IPS-15b (cell line): ENCODE data around the gene QRICH1.

Source experiments
- H3K27me3 ChIP-seq: one replicate; pipeline ENCODE4 v1.6.1; 2013; ENCODE audit warnings: low read length; ENCODE audit not compliant: control insufficient read depth, insufficient read depth
- H3K36me3 ChIP-seq: one replicate; pipeline ENCODE4 v1.6.1; 2013; ENCODE audit warnings: low read length; ENCODE audit not compliant: control insufficient read depth, insufficient read depth
- H3K4me1 ChIP-seq: one replicate; pipeline ENCODE4 v1.6.1; 2013; ENCODE audit warnings: mild to moderate bottlenecking, low read length; ENCODE audit not compliant: control insufficient read depth, insufficient read depth
- H3K4me3 ChIP-seq: one replicate; pipeline ENCODE4 v1.5.1; 2013; ENCODE audit warnings: low read depth, low read length
- H3K9ac ChIP-seq: one replicate; pipeline ENCODE4 v1.6.1; 2013; ENCODE audit warnings: low read depth, mild to moderate bottlenecking, low read length
- H3K9me3 ChIP-seq: one replicate; pipeline ENCODE4 v1.6.1; 2013; ENCODE audit warnings: mild to moderate bottlenecking, low read length; ENCODE audit not compliant: control insufficient read depth, insufficient read depth

Gene QRICH1

DNA sequence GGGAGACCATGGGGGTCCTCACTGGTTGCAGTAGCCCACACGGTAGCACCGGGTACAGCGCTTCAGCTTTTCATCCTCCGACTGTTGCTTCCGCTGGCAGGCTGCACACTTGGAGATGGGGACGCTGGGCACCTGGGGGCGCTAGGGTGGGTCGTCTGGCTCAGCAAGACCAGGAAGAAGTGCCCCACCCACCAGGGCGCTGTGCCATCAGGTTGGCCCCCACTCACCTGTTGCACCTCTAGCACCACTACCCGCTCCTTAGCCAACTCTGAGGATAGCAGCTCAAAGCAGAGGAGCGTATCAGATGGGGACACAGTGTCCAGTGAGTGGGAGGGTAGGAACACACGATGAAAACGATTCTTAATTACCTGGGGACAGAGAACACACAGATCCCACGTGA lies 18.4 kb upstream of the QRICH1 start:
- H3K9ac ChIP-seq: no peak overlapping the region
- H3K27me3 ChIP-seq: no peaks in the 10 kb centered on the region
- no peaks in the 10 kb centered on the region for H3K9me3 ChIP-seq
- H3K4me3 ChIP-seq: no peak overlapping the region
- no peaks in the 10 kb centered on the region for H3K4me1 ChIP-seq
- peaks cover 80% of the 10 kb centered on the region for H3K36me3 ChIP-seq

DNA sequence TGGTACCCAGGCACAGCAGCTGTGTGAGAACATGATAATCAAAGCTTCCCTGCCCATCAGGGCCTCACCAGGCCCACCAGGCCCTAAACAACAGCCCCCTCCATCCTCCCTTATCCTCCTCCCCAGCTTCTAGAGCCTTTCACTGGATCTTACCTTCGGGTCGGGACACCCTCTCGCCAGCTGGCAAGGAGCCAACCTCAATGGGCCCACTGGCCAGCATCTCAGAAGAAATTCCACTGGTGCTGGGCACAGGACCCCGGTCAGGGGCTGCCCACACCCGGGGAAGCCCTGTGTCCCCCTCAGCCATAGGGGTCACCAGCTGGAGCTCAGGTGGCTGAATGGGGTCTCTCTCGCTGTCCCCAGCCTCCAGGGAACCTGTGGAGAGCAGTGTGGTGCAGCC lies 17.5 kb upstream of the QRICH1 start:
- no peaks in the 10 kb centered on the region for H3K9me3 ChIP-seq
- no peaks in the 10 kb centered on the region for H3K27me3 ChIP-seq
- peaks cover 72% of the 10 kb centered on the region for H3K36me3 ChIP-seq
- no peak overlapping the region for H3K4me3 ChIP-seq
- no peak overlapping the region for H3K9ac ChIP-seq
- H3K4me1 ChIP-seq: no peaks in the 10 kb centered on the region

DNA sequence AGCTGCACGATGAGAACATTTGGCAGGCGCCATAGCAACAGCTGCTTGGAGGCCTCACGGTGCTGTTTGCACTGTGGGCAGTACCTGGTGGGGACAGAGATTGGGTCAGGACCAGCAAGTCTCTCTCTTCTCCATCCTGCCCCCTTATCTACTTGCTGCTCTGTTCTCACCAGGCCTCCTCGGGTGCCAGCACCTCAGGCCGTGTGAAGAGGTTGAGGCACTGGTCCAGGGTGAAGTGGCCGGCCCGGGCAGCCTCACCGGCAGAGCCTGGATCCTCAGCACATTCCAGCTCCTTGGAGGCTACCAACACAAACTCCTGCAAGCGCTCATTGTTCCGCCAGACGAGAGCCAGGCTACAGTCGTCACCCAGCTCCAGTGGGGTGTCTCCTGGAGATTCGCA lies 16.9 kb upstream of the QRICH1 start:
- Histone ChIP-seq H3K36me3 (peaks cover 66% of the 10 kb centered on the region), H3K9me3 (no peaks in the 10 kb centered on the region), H3K4me3 (no peak overlapping the region), H3K9ac (no peak overlapping the region), H3K4me1 (peaks cover 1% of the 10 kb centered on the region), H3K27me3 (no peaks in the 10 kb centered on the region)

DNA sequence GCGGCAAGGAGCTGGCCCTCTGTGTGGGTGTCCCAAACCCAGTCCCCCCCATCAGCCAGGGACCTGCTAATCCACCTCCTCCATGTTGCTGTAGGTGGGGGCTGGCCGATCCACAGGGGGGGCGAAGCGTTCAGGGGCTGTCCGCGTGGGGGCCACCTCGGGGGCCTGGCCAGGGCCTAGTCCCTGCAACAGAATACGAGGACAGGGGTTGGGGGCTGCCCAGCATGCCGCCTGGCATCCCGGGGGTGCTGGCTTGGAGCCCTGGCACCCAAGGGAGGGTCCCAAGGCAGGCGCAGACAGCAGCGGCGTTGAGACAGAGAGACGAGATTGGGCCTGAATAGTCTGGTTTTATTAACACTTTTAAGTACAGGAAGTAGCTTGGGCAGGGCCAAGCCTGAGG lies 14.5 kb upstream of the QRICH1 start:
- no peak overlapping the region for H3K9ac ChIP-seq
- H3K4me1 ChIP-seq: peaks cover 7% of the 10 kb centered on the region
- no peak overlapping the region for H3K4me3 ChIP-seq
- no peaks in the 10 kb centered on the region for H3K27me3 ChIP-seq
- H3K36me3 ChIP-seq: peaks cover 45% of the 10 kb centered on the region
- H3K9me3 ChIP-seq: no peaks in the 10 kb centered on the region

DNA sequence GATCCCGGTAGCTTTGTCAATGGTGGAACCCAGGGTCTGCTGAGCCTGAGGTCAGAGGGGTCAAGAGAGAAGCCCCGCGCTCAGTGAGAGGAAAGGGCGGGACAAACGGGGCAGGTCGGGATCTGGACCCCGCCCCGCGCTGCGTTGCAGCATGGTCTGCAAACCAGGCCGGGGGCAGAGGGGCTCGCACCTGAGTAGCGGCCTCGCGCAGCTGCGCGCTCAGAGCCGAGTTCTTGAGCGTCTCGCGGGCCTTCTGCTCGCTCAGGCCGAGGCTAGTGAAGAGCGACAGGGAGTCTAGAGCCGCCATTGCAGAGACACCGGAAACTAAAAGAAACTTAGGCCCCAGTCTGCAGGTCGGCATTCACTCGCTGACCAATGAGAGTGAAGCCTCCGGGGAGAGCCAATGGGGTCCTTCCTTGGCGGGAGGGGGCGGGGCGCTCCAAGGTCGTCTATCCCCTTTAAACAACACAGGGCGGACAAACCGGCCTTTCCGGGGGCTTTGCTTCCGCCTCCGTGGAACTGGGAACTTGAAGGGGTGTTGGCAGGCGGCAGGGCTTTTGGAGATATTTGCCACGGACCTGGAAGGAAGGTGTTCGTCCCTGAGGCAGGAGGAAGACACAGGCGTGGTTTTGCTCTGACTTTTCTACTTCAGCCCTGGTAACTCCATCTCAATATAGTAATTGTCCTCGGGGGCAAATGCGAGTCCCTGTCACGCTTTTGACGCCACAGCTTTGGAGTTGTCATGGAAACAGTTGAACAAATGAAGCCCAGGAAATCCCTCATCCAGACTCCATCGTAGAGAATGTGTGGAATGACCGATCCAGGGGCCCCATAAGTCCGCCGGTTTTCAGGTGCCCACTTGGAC lies 10.8 kb upstream of the QRICH1 start, which contains the start of gene QARS1:
Gene QARS1, minus strand, starts transcription at position 331 of the 865 bp plus-strand sequence. Its CDS starts 24 bp downstream, at position 307.
- peaks cover 7% of the 10 kb centered on the region for H3K4me1 ChIP-seq
- no peaks in the 10 kb centered on the region for H3K27me3 ChIP-seq
- H3K36me3 ChIP-seq: peaks cover 47% of the 10 kb centered on the region
- no peaks in the 10 kb centered on the region for H3K9me3 ChIP-seq
- peak within 1 kb of the TSS; percentile 80 for H3K4me3 ChIP-seq
- H3K9ac ChIP-seq: peak within 1 kb of the TSS; percentile 95

DNA sequence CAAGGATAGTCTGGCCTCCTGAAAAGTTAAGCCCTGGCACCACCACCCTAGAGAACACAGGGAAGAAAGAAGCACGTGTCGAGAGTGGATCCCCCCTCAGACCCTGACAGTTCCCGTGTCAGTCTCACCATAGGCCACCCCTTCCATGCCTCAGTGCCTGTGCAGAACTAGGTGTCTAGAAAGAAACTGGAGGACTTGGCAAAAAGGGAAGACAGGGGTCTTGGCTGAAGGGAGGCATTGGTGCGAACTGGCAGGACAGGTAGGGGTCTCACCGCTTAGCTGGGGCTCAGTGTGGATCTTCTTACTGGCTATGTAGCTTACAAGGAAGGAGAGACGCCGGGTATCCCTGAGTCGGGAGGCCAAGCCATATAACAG lies 10.2 kb upstream of the QRICH1 start:
- H3K36me3 ChIP-seq: peaks cover 49% of the 10 kb centered on the region

GRCh38 chr3:49100046-49100615 lies 6.3 kb upstream of the QRICH1 start:
- H3K27me3 ChIP-seq: no peaks in the 10 kb centered on the region

More for the DNA sequence above, 10.2 kb upstream of the QRICH1 start:
- no peaks in the 10 kb centered on the region for H3K9me3 ChIP-seq
- H3K4me1 ChIP-seq: peaks cover 7% of the 10 kb centered on the region
- no peaks in the 10 kb centered on the region for H3K27me3 ChIP-seq
- peak overlapping the region; percentile 80 for H3K4me3 ChIP-seq
- peak overlapping the region; percentile 95 for H3K9ac ChIP-seq

DNA sequence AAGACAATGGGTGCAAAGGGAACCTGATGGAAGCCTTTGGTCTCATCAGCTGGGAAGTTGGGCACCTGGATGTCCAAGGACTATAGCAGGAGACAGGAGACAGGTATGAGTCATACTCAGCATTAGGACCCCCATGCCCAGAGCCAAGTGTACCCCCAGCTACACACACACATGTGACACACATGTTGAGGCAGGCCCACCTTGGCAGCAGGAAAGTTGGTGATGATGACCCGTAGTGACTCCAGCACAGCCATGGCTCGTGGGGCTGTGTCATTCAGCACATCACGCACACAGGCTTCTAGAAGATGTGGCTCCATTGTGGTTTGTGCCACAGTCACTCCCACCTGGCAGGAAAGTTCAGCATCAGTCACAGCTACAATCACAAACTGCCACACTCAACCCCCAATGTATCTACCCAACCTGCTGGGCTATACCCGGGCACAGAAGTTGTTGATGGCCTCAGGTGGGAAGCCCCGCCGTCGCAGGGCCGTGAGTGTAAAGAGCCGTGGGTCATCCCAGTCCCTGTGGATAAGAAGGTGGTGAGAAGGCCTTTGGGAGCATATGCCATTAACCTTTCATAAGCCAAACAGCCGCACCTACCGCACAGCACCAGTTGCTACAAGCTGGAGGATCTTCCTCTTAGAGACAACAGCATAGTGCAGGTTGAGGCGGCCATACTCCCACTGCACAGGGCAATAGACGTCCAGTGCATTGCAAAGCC lies 5.2 kb upstream of the QRICH1 start:
- peaks cover 3% of the 10 kb centered on the region for H3K4me1 ChIP-seq
- peaks cover 57% of the 10 kb centered on the region for H3K36me3 ChIP-seq
- no peak overlapping the region for H3K4me3 ChIP-seq
- no peaks in the 10 kb centered on the region for H3K27me3 ChIP-seq
- H3K9me3 ChIP-seq: no peaks in the 10 kb centered on the region
- no peak overlapping the region for H3K9ac ChIP-seq

More at GRCh38 chr3:49100046-49100615, 6.3 kb upstream of the QRICH1 start:
- Histone ChIP-seq H3K4me1 (peaks cover 3% of the 10 kb centered on the region), H3K9me3 (no peaks in the 10 kb centered on the region), H3K4me3 (no peak overlapping the region), H3K9ac (no peak overlapping the region), H3K36me3 (peaks cover 57% of the 10 kb centered on the region)

DNA sequence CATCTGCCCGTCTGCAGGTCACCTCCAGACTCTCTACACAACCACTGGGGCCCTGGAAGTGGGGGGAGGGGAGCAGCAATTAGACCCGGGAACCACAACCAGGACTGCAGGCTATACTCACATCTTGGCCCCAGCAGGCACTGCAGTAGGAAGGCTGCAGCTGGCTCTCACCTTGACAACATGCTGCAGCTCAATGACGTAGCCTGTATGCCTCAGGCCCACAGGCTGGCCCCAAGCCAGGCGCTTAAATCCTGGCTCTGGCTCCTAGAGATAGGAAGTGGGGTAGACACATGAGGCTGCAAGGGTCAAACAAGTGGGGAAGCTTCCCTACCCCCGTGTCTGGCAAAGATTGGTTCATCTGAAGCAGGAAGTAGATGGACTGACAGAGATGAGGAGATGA lies 4.6 kb upstream of the QRICH1 start:
- H3K27me3 ChIP-seq: no peaks in the 10 kb centered on the region
- no peak overlapping the region for H3K9ac ChIP-seq
- H3K9me3 ChIP-seq: no peaks in the 10 kb centered on the region
- peaks cover under 1% of the 10 kb centered on the region for H3K4me1 ChIP-seq
- peaks cover 57% of the 10 kb centered on the region for H3K36me3 ChIP-seq
- no peak overlapping the region for H3K4me3 ChIP-seq

- H3K27me3 ChIP-seq: no peaks in the 10 kb centered on the region
- H3K9me3 ChIP-seq: no peaks in the 10 kb centered on the region
- peak overlapping the region; percentile 82 for H3K9ac ChIP-seq
- peak overlapping the region; percentile 82 for H3K4me3 ChIP-seq
- H3K36me3 ChIP-seq: peaks cover 5% of the 10 kb centered on the region
- H3K4me1 ChIP-seq: peaks cover 5% of the 10 kb centered on the region
These were observed 676 bp downstream of the QRICH1 start for GRCh38 chr3:49092938-49093852.

- Histone ChIP-seq H3K27me3 (no peaks in the 10 kb centered on the region), H3K4me3 (no peak overlapping the region), H3K4me1 (no peaks in the 10 kb centered on the region), H3K9ac (no peak overlapping the region), H3K36me3 (no peaks in the 10 kb centered on the region), H3K9me3 (no peaks in the 10 kb centered on the region)
These were observed 12.4 kb downstream of the QRICH1 start for GRCh38 chr3:49081429-49081828.
